ENCODE results near the gene MBNL1. TPM values are rescaled to one million over a fixed set of nuclear protein-coding genes. Genes with fewer than 3 reads are reported as not detected.

MBNL1 gene
- total RNA-seq, 1 experiment from 2014 or later, result 200 TPM

- ChIA-PET POLR2A (interaction anchor here (0.6 kb wide), 1 partner anchor 10 kb away, joined by 3 read pairs; no protein-coding TSS in a partner anchor), RAD21 (ENCODE audit: low non-redundant PET in 1 of 2, low total read pairs in 2 of 2, uncharacterized antibody in 2 of 2, unreplicated experiment in 2 of 2) (no interaction called here), CTCF (no interaction called here)
- Histone ChIP-seq H3K79me2 (ENCODE audit: insufficient read depth, low read length) (peaks cover 98% of the 10 kb centered on the region), H3K9ac (ENCODE audit: low read length) (no peak overlapping the region), H4K20me1 (ENCODE audit: insufficient read depth) (peaks cover 6% of the 10 kb centered on the region; the same call in 1 of the 2 replicates), H3K4me2 (ENCODE audit: low read length) (no peak overlapping the region), H3K27ac (ENCODE audit: low read depth, low read length) (no peak overlapping the region), H3K4me3 (replicated peaks in 1 of 2; ENCODE audit: low read depth in 1 of 2, low read length in 2 of 2) (no peak overlapping the region), H3K9me3 (ENCODE audit: control insufficient read depth in 1 of 2, insufficient read depth in 1 of 2, low read depth in 1 of 2, low read length in 2 of 2) (no peaks in the 10 kb centered on the region), H3K9me2 (ENCODE audit: insufficient read depth) (no peaks in the 10 kb centered on the region), H3K36me3 (ENCODE audit: control insufficient read depth in 1 of 2, insufficient read depth in 2 of 2, low read length in 2 of 2) (no peaks in the 10 kb centered on the region), H2AFZ (ENCODE audit: low read depth, low read length, poor library complexity, severe bottlenecking) (no peak overlapping the region), H3K27me3 (ENCODE audit: insufficient read depth, low read length) (no peaks in the 10 kb centered on the region), H3K4me1 (ENCODE audit: control insufficient read depth in 1 of 2, insufficient read depth in 2 of 2, low read length in 2 of 2) (peaks cover 5 to 6% of the 10 kb centered on the region in 2 experiments; a peak in 2 of 4 replicates)
- no peak for DNase-seq (ENCODE audit: low read depth, low spot score)
- intact Hi-C loops (cut with micrococcal nuclease), result no loop called here
- ATAC-seq, result no peak
- BruUV-seq (replicated peaks), result no TSS peak
- no peak for TF ChIP-seq MAX (IDR thresholded peaks at IDR 0.05)
- TF ChIP-seq, protein P1, sequence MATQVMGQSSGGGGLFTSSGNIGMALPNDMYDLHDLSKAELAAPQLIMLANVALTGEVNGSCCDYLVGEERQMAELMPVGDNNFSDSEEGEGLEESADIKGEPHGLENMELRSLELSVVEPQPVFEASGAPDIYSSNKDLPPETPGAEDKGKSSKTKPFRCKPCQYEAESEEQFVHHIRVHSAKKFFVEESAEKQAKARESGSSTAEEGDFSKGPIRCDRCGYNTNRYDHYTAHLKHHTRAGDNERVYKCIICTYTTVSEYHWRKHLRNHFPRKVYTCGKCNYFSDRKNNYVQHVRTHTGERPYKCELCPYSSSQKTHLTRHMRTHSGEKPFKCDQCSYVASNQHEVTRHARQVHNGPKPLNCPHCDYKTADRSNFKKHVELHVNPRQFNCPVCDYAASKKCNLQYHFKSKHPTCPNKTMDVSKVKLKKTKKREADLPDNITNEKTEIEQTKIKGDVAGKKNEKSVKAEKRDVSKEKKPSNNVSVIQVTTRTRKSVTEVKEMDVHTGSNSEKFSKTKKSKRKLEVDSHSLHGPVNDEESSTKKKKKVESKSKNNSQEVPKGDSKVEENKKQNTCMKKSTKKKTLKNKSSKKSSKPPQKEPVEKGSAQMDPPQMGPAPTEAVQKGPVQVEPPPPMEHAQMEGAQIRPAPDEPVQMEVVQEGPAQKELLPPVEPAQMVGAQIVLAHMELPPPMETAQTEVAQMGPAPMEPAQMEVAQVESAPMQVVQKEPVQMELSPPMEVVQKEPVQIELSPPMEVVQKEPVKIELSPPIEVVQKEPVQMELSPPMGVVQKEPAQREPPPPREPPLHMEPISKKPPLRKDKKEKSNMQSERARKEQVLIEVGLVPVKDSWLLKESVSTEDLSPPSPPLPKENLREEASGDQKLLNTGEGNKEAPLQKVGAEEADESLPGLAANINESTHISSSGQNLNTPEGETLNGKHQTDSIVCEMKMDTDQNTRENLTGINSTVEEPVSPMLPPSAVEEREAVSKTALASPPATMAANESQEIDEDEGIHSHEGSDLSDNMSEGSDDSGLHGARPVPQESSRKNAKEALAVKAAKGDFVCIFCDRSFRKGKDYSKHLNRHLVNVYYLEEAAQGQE (IDR thresholded peaks at IDR 0.05; ENCODE audit: low read depth), result no peak
- TF ChIP-seq, protein P2, sequence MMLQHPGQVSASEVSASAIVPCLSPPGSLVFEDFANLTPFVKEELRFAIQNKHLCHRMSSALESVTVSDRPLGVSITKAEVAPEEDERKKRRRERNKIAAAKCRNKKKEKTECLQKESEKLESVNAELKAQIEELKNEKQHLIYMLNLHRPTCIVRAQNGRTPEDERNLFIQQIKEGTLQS (IDR thresholded peaks at IDR 0.05), result no peak
Observed at GRCh38 chr3:152376351-152377183, 107.8 kb downstream of the MBNL1 start.
